Ectodermal cell (in vitro differentiated cells): ENCODE measurements around the gene TBL3.

Experiments used
- H3K27ac ChIP-seq: 2 replicates; pipeline ENCODE4 v1.7.0; 2013; ENCODE audit warnings: mild to moderate bottlenecking, low read depth, low read length; ENCODE audit not compliant: insufficient read depth, poor library complexity, severe bottlenecking
- H3K27me3 ChIP-seq: 2 replicates; pipeline ENCODE4 v1.7.0; 2013; ENCODE audit warnings: mild to moderate bottlenecking, low read length; ENCODE audit not compliant: insufficient read depth, control insufficient read depth, poor library complexity, severe bottlenecking
- H3K36me3 ChIP-seq: one replicate; pipeline ENCODE4 v1.7.0; 2013; ENCODE audit warnings: low read length; ENCODE audit not compliant: control insufficient read depth, insufficient read depth
- H3K4me1 ChIP-seq: one replicate; pipeline ENCODE4 v1.7.0; 2013; ENCODE audit warnings: low read length; ENCODE audit not compliant: control insufficient read depth, insufficient read depth
- H3K4me3 ChIP-seq: 2 replicates; pipeline ENCODE4 v1.7.0; 2013; ENCODE audit warnings: low read depth, low read length, control low read depth; ENCODE audit not compliant: insufficient read depth
- H3K9me3 ChIP-seq: 2 replicates; pipeline ENCODE4 v1.7.0; 2013; ENCODE audit warnings: mild to moderate bottlenecking, low read length, moderate library complexity; ENCODE audit not compliant: control insufficient read depth
- WGBS, 2 experiments: methylation state at CpG; one replicate each; pipeline ENCODE4 v1.1.7; 2013; ENCODE audit warnings: missing lambda C conversion rate in 2 of 2; 5-methylcytosine and 5-hydroxymethylcytosine counted together

TBL3 gene

DNA sequence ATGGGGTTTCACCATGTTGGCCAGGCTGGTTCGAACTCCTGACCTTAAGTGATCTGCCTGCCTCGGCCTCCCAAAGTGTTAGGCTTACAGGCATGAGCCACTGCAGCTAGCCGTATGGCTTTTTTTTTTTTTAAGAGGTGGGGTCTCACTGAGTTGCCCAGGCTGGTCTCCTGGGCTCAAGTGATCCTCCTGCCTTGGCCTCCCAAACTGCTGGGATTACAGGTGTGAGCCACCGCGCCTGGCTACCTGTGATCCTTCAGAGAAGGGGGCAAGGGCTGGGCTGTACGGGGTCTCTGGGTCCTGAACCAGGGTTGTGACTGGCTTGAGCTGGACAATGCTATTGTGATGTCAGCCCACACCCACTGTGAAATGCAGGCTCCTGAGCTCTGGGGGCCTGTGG is 5.4 kb upstream of the TBL3 start, which contains the start of gene RNF151:
Gene RNF151 (plus strand): TSS at position 397 of the 400 bp plus-strand sequence. CDS start 26 bp downstream, outside the sequence.
- no peak within 1 kb of the TSS for H3K27ac ChIP-seq
- H3K27me3 ChIP-seq = no peaks in the 10 kb centered on the region

GRCh38 chr16:1968146-1968953 is 3.5 kb upstream of the TBL3 start:
- H3K4me1 ChIP-seq = peaks cover 14% of the 10 kb centered on the region
- no peaks in the 10 kb centered on the region for H3K27me3 ChIP-seq
- H3K27ac ChIP-seq = no peak overlapping the region
- WGBS, 2 experiments = 91 to 94% methylated on average over 41 of the region's 41 CpGs
- no peaks in the 10 kb centered on the region for H3K36me3 ChIP-seq
- no peaks in the 10 kb centered on the region for H3K9me3 ChIP-seq
- H3K4me3 ChIP-seq = no peak overlapping the region

More for the DNA sequence above, 5.4 kb upstream of the TBL3 start, which contains the start of gene RNF151:
- 93 to 94% methylated on average over 6 of the region's 6 CpGs for WGBS, 2 experiments
- H3K9me3 ChIP-seq = no peaks in the 10 kb centered on the region
- peaks cover 5% of the 10 kb centered on the region for H3K36me3 ChIP-seq
- H3K4me1 ChIP-seq = peaks cover 16% of the 10 kb centered on the region
- H3K4me3 ChIP-seq = peak within 1 kb of the TSS; percentile 90

GRCh38 chr16:1972490-1972877 is 631 bp downstream of the TBL3 start:
- Histone ChIP-seq H3K9me3 (no peaks in the 10 kb centered on the region), H3K36me3 (peaks cover 12% of the 10 kb centered on the region), H3K27me3 (no peaks in the 10 kb centered on the region), H3K4me1 (peaks cover 6% of the 10 kb centered on the region), H3K27ac (no peak overlapping the region), H3K4me3 (peak overlapping the region; percentile 85)
- WGBS, 2 experiments = 8% methylated on average over 22 of the region's 22 CpGs

DNA sequence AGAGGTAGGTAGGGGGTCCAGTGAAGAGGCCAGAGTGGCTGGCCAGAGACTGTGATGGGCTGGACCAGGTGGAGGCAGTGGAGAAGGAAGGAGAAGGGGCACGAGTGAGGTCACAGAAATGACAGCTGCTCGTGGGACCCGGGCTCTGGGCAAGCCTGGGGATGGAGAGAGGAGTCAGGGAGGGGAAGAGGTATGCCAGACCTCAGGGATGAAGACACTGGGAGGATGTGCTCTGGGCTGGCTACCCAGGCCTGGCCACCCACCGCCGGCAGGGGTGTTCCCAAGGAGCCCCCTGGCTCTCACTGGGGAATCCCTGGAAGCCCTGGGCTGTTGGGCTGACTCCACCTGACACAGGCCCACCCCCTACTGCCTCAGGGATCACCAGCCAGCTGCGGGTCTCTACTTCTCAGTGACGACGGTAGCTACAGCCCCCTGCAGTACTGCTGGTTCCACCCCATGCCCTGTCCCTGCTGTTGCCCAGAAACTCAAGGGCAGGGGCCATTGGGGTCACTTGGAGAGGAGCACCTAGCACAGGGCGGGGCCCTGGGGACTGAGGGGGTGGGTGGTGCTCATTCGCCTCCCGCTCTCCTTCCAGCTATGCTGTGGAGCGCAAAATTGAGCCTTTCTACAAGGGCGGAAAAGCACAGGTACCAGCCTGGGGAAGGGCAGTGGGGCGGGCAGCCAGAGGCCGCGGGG is 1.8 kb downstream of the TBL3 start:
- Histone ChIP-seq H3K4me3 (no peak overlapping the region), H3K9me3 (no peaks in the 10 kb centered on the region), H3K36me3 (peaks cover 23% of the 10 kb centered on the region), H3K27me3 (peaks cover 4% of the 10 kb centered on the region), H3K4me1 (peaks cover 6% of the 10 kb centered on the region), H3K27ac (no peak overlapping the region)
- WGBS, 2 experiments = 94 to 95% methylated on average over 16 of the region's 16 CpGs

- WGBS, 2 experiments = 95 to 96% methylated on average over 42 of the region's 42 CpGs
- Histone ChIP-seq H3K27ac (no peak overlapping the region), H3K4me3 (no peak overlapping the region), H3K4me1 (peaks cover 7% of the 10 kb centered on the region), H3K9me3 (no peaks in the 10 kb centered on the region), H3K27me3 (peaks cover 12% of the 10 kb centered on the region), H3K36me3 (peaks cover 25% of the 10 kb centered on the region)
Observed at GRCh38 chr16:1974157-1975070, 2.6 kb downstream of the TBL3 start.

- no peak overlapping the region for H3K27ac ChIP-seq
- peaks cover 25% of the 10 kb centered on the region for H3K36me3 ChIP-seq
- H3K4me3 ChIP-seq = no peak overlapping the region
- peaks cover 24% of the 10 kb centered on the region for H3K27me3 ChIP-seq
- no peaks in the 10 kb centered on the region for H3K9me3 ChIP-seq
- H3K4me1 ChIP-seq = peaks cover 9% of the 10 kb centered on the region
- WGBS, 2 experiments = 95 to 97% methylated on average over 33 of the region's 33 CpGs
Observed at GRCh38 chr16:1975432-1976215, 3.8 kb downstream of the TBL3 start.

DNA sequence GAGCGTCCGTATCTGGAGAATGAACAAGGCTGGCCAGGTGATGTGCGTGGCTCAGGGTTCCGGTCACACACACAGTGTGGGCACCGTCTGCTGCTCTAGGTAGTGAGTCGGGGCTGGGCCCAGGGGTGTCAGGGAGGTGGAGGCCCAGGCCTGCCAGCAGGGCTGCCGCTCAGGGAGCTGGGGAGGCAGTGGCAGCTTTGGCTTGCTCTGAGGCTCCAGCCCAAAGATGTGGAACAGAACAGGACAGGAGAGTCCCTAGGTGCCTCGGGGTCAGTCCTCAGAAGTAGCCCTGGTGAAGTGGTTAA is 4.3 kb downstream of the TBL3 start:
- H3K9me3 ChIP-seq = no peaks in the 10 kb centered on the region
- H3K4me1 ChIP-seq = peaks cover 14% of the 10 kb centered on the region
- no peak overlapping the region for H3K4me3 ChIP-seq
- peaks cover 25% of the 10 kb centered on the region for H3K36me3 ChIP-seq
- H3K27me3 ChIP-seq = peaks cover 29% of the 10 kb centered on the region
- 97% methylated on average over 8 of the region's 8 CpGs for WGBS, 2 experiments
- H3K27ac ChIP-seq = no peak overlapping the region

GRCh38 chr16:1976951-1977874 is 5.4 kb downstream of the TBL3 start:
- no peaks in the 10 kb centered on the region for H3K9me3 ChIP-seq
- H3K27me3 ChIP-seq = peaks cover 40% of the 10 kb centered on the region
- peaks cover 21% of the 10 kb centered on the region for H3K4me1 ChIP-seq
- 95 to 97% methylated on average over 33 of the region's 33 CpGs for WGBS, 2 experiments
- H3K27ac ChIP-seq = no peak overlapping the region
- peaks cover 25% of the 10 kb centered on the region for H3K36me3 ChIP-seq
- H3K4me3 ChIP-seq = no peak overlapping the region

GRCh38 chr16:1977875-1978268 is 6.0 kb downstream of the TBL3 start:
- Histone ChIP-seq H3K27me3 (peaks cover 46% of the 10 kb centered on the region), H3K27ac (no peak overlapping the region), H3K4me3 (no peak overlapping the region), H3K36me3 (peaks cover 25% of the 10 kb centered on the region), H3K9me3 (no peaks in the 10 kb centered on the region), H3K4me1 (peaks cover 23% of the 10 kb centered on the region)
- WGBS, 2 experiments = 95 to 97% methylated on average over 18 of the region's 18 CpGs
